Esophagus muscularis mucosa (tissue), 3 donors: ENCODE data around the gene TOX2.

Experiments
- POLR2A ChIP-seq: fragments of 450-650 bp; IDR thresholded peaks from one replicate; pipeline ENCODE4 v1.6.1; 2017; ENCODE audit warnings: antibody characterized with exemption, moderate library complexity, mild to moderate bottlenecking, low read depth
- TF ChIP-seq, protein P1 (sequence below), 3 experiments: fragments of 200-600 bp in 2 of 3; fragments of 450-650 bp in 1 of 3; sonication (generic) in 2 of 3; IDR thresholded peaks; one replicate each; pipeline ENCODE4 v1.5.1; 2017 to 2019; ENCODE audit warnings: antibody characterized with exemption in 3 of 3, mild to moderate bottlenecking in 2 of 3, moderate library complexity in 1 of 3

- TF ChIP-seq, protein P1, sequence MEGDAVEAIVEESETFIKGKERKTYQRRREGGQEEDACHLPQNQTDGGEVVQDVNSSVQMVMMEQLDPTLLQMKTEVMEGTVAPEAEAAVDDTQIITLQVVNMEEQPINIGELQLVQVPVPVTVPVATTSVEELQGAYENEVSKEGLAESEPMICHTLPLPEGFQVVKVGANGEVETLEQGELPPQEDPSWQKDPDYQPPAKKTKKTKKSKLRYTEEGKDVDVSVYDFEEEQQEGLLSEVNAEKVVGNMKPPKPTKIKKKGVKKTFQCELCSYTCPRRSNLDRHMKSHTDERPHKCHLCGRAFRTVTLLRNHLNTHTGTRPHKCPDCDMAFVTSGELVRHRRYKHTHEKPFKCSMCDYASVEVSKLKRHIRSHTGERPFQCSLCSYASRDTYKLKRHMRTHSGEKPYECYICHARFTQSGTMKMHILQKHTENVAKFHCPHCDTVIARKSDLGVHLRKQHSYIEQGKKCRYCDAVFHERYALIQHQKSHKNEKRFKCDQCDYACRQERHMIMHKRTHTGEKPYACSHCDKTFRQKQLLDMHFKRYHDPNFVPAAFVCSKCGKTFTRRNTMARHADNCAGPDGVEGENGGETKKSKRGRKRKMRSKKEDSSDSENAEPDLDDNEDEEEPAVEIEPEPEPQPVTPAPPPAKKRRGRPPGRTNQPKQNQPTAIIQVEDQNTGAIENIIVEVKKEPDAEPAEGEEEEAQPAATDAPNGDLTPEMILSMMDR (IDR thresholded peaks at IDR 0.05), result no peak
- TF ChIP-seq POLR2A, result no peak
Measured at GRCh38 chr20:44110816-44111568, 196.3 kb downstream of the TOX2 start.
